Measurements from ENCODE around the gene ASL.
"Not testable (repeated sequence)": the region's sequence is repeated elsewhere in the genome, so short reads cannot be mapped to it uniquely, and the experiment has no call there.

Gene ASL

GRCh38 chr7:66075590-66076461, at the start of gene ASL:
Gene ASL, plus strand, starts transcription at chr7:66075819. Its CDS starts 263 bp downstream, at chr7:66076082.
- DNase-seq: peak; percentile 99

DNA sequence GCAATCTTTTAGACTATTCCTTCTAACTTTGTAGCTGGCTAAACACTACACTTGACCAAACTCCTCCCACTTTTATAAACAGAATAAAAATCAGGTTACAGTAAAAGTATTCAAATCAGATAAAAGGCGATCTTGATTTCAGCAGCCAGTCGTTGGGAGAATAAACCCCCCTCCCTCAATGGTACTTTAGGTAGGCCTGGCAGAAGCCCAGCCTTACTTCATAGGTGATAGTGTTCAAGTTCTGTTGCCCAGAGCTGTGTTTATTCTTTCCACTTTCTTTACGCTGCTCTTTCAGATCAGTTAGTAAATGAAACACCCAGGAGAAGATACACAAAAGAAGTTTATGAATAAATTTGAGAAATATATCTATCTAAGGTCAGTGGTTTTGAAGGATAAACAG, 47.3 kb upstream of the ASL start:
- DNase-seq: not testable (repeated sequence)

DNA sequence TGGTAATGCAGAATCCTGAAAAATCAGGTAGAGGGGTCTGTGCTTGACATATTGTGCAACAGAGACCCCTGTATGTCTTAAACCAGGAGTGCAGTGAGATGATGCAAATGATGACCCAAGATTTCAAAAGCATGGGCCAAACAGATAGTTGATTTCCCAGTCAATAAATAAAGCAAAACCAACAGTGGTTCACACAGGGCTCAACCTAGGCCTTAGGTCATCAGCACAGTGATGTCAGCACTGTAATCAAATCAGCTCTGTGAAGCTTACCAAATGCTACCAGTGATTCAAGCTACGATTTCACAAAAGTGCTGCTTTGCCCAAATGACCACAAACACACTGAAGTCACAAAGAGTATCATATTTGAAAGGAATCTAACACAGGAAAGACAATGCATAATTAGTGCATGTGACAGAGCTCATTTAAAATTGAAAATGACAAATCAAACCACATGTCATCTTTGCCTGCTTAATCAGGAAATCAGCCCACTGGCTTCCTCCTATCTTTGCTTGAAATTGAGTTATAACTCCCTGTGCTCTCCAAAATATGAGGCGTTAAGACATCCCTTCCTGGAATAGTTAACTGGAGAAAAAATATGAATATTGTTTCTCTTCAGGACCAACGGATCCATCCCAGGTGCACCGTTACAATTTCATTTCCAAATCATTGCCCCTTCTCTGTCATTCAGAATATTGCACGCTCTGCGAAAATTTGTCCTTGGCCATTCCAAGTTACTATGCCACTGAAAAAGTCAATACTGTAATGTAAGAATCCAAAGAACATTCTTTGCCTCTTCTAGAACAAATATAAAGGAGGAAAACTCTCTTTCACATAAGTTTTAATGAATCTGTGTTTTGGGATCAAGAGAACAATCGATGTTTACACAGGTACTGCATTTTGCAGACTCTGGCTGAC, 41.9 kb upstream of the ASL start:
- DNase-seq: no peak

DNA sequence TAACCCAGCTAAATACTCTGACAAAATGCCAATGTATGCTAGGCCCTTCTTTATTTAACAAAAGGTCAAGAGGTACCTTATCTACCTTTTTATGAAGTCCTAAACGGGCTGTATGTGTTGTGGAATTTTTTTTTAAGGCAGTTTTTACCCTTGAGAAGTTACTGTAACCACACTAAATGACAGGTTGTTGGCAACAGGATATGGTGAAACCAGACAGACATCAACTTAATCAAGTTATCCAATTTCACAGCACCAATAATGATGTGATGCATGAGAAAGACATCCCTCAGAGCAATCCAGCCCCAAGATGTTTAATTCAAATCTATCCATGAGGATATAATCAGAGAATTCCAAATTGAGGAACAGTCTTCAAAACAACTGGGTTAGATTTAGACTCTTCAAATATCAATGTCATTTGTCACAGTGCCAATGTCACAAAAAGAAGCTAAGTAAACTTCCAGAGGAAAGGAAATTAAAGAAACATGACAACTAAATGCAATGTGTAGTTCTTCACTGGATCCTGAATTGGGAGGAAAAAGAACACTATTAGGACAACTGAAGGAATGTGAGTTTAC, 41.1 kb upstream of the ASL start:
- DNase-seq: not testable (repeated sequence)

- DNase-seq: no peak
Observed at GRCh38 chr7:66036382-66036781, 39.2 kb upstream of the ASL start.

DNA sequence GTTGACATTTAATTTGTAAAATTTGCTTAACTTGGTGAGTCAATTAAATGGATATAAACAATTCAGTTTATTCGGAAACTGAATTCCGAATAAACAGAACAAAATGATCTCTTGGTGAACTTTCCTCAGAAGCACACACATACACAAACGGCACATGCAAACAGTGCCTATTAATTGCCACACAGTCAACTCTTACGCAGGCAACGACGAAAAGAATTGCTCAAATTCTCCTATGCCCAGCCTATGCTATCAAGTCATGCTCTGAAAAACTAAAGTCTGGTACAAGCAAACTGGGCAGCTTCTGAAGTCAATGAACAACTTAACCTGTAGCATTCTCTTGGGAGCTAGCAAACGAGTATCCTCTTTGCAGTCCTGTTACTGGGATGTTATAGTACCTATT, 38.8 kb upstream of the ASL start:
- no peak for DNase-seq

GRCh38 chr7:66039094-66039670, 36.4 kb upstream of the ASL start:
- DNase-seq: no peak

DNA sequence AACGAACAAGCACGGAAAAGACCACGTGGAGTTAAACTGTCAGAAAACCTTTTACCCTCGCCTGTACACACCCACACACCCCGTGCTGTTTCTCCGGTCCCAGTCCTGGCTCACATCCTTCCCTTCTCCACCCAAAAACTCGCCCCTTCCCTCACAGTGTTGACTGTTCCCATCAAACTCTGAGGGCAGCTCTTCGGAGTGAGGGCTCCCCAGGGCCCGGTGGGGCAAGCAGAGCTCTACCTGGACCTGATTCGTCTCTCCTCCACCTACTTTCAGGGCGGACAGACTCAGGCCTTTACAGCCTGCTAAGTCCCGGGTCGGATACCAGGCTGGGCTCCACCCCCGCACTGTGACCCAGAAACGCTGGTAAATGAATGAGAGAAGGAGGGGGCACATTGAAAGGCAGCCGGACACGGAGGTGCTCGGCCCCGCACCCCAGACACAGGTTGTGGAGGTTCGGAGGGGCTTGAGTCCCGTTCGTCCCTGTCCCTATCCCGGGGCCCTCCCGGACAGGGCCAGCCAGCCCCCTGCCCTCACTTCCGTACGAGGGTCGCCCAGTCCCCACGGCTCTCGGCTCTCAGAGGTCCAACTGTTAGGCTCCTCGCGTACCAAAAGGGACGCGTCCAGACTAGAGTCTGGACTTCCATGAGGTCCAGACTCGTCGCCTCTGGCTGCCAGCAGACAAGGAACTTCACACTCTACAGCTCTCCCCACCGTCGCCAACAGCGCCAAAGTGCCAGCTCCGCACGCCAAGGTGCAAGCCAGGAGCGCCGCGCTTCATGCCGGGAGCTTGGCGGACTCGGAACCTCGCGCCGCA, 31.7 kb upstream of the ASL start:
- peak; percentile 93 for DNase-seq

DNA sequence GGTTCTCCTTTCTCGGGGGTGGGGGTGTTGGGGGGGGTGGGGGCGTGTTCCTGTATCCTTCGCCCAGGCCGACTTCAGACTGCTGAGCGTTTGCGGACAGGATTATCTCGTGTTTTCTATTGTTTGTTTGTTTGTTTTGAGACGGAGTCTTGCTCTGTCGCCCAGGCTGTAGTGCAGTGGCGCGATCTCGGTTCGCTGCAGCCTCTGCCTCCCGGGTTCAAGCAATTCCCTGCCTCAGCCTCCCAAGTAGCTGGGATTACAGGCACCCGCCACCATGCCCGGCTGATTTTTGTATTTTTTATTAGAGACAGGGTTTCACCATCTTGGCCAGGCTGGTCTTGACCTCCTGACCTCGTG, 31.1 kb upstream of the ASL start:
- DNase-seq: not testable (repeated sequence)

DNA sequence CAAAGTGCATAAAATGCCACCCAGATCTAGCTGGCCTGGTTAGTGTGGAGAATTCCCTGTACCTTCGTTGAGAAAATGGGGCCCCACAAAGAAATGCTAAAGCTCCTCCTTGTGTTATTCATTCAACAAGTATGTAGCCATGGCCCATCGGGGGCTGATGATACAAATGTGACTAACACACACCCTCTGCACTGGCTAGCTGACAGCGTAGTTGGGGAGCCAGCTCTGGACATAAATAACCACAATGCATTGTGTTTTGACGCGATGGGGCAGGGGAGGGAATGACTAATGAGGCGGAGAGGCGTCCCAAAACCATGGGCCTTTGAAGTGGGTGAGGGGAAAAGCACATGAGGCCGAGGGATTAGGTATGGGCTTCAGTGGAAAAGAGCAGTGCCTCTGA, 28.2 kb upstream of the ASL start:
- no peak for DNase-seq

- not testable (repeated sequence) for DNase-seq
Observed at GRCh38 chr7:66049886-66050285, 25.7 kb upstream of the ASL start.

GRCh38 chr7:66050337-66050957, 25.2 kb upstream of the ASL start:
- DNase-seq: no peak

DNA sequence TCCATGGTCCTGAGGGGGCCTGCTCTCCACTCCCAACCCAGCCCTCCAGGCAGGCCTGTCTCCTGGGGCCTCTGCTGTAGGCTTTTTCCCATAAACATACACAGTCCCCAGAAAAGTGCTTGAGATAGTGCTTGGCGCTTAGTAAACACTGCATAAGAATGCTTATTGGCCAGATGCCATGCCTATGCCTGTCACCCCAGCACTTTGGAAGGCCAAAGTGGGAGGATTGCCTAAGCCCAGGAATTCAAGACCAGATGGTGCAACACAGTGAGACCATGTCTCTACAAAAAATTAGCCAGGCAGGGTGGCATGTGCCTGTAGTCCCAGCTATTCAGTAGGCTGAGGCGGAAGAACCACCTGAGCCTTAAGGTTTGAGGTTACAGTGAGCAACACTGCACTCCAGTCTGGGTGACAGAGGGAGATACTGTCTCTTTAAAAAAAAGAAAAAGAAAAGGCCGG, 24.6 kb upstream of the ASL start:
- peak; percentile 78 for DNase-seq

GRCh38 chr7:66052447-66052846, 23.2 kb upstream of the ASL start:
- no peak for DNase-seq

DNA sequence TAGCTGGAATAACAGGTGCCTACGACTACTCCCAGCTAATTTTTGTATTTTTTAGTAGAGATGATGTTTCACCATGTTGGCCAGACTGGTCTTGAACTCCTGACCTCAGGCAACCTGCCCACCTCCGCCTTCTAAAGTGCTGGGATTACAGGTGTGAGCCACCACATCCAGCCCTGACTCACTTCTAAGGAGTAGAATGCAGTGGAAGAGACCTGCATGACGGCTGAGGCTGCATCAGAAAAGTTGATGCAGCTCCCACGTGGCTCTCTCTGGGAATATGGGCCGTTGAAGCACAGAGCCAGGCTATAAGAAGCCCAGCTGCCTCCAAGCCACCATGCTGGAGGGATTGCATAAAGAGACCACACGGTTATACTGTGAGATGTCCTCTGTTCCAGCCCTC, 21.6 kb upstream of the ASL start:
- DNase-seq: no peak

DNA sequence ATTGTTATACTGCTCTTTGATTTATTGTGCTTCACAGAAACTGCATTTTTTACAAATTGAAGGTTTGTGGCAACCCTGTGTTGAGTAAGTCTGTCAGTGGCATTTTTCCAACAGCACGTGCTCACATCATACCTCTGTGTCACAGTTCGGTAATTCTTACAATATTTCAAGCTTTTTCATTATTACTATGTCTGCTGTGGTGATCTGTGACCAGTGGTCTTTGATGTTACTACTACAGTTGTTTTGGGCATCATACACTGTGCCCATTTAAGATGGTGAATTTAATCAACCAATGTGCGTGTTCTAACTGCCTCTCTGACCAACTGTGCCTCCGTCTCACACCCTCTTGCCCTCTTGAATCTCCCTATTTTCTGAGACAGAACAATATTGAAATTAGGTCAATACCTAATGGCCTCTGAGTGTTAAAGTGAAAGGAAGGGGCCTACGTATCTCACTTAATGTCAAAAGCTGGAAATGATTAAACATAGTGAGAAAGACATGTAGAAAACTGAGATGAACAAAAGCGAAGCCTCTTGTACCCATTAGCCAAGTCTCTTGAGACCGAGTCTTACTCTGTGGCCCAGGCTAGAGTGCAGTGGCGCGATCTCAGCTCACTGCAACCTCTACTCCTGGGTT, 20.2 kb upstream of the ASL start:
- no peak for DNase-seq

DNA sequence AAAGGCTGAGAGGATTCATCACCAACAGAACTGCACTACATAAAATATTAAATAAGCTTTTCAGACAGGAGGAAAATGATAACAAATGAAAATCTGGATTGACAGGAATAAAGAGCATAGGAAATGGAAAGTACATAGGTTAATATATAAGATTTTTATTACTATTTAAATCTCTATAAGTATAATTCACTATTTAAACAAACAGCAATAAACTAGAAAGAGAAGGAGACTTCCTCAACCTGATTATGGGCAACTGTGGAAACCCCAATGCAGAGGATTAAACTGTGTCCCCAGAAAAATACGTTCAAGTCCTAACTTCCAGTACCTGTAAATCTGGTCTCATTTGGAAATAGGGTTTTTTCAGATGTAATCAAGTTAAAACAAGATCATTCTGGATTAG, 14.8 kb upstream of the ASL start:
- DNase-seq: no peak

GRCh38 chr7:66069732-66070131, 5.9 kb upstream of the ASL start:
- no peak for DNase-seq

- DNase-seq: no peak
Observed at GRCh38 chr7:66070222-66070621, 5.4 kb upstream of the ASL start.

DNA sequence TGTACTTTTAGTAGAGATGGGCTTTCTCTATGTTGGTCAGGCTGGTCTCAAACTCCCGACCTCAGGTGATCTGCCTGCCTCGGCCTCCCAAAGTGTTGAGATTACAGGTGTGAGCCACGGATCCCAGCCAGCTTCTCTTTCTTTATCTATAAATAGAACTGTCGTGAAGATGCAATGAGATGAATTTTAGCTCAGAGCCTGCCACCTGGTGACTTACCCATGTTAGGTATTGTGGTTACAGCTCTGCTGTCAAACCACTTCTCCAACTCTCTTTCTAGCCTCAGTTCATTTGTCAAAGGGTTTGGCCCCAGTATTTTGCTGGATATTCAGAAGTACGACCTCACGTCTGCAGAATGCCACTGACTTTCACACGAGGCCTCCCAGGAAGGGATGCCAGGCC, 3.4 kb upstream of the ASL start:
- not testable (repeated sequence) for DNase-seq
